Stimulated activated CD4-positive, alpha-beta T cell treated with anti-CD3 and anti-CD28 coated beads, Interleukin-4, amount 100 ng/mL, for 4 hours (primary cell): Measurements from ENCODE around the gene CDH23.

ENCODE experiments used
- DNase-seq, 2 experiments: peaks; one replicate each; pipeline ENCODE4 v3.0.0-alpha.2; 2020

Gene CDH23

GRCh38 chr10:71788954-71789353 lies 392.2 kb downstream of the CDH23 start:
- no peak for DNase-seq

- no peak for DNase-seq
These were observed 393.2 kb downstream of the CDH23 start for GRCh38 chr10:71789871-71790270.

GRCh38 chr10:71790749-71791440 lies 394.2 kb downstream of the CDH23 start:
- no peak for DNase-seq

GRCh38 chr10:71795248-71795647 lies 398.5 kb downstream of the CDH23 start:
- no peak for DNase-seq

GRCh38 chr10:71796749-71797405 lies 400.2 kb downstream of the CDH23 start:
- DNase-seq, result no peak

GRCh38 chr10:71797533-71798307 lies 401.0 kb downstream of the CDH23 start:
- no peak for DNase-seq

GRCh38 chr10:71798308-71798624 lies 401.5 kb downstream of the CDH23 start:
- no peak for DNase-seq

GRCh38 chr10:71799112-71799511 lies 402.4 kb downstream of the CDH23 start:
- no peak for DNase-seq

GRCh38 chr10:71799608-71800453 lies 403.1 kb downstream of the CDH23 start:
- DNase-seq, result no peak

- DNase-seq, result no peak
These were observed 404.6 kb downstream of the CDH23 start for GRCh38 chr10:71801361-71801760.

- DNase-seq, result no peak
These were observed 405.5 kb downstream of the CDH23 start for GRCh38 chr10:71802235-71802634.

- DNase-seq, result no peak
These were observed 406.2 kb downstream of the CDH23 start for GRCh38 chr10:71802715-71803488.

- no peak for DNase-seq
These were observed 407.4 kb downstream of the CDH23 start for GRCh38 chr10:71804077-71804476.

GRCh38 chr10:71805776-71806703 lies 409.3 kb downstream of the CDH23 start:
- DNase-seq, result no peak

GRCh38 chr10:71806704-71807556 lies 410.2 kb downstream of the CDH23 start:
- no peak for DNase-seq

- DNase-seq, result no peak
These were observed 411.1 kb downstream of the CDH23 start for GRCh38 chr10:71807557-71808510.

GRCh38 chr10:71809628-71810027 lies 412.9 kb downstream of the CDH23 start:
- DNase-seq, result no peak

GRCh38 chr10:71810048-71810750 lies 413.5 kb downstream of the CDH23 start:
- DNase-seq, result no peak
